Chondrocyte (in vitro differentiated cells): ENCODE measurements around the gene VWC2. TPM values are rescaled to one million over a fixed set of nuclear protein-coding genes. Genes with fewer than 3 reads are reported as not detected.
A peak's percentile ranks its signal among the peaks of the same experiment; 100 is the strongest.

Experiments used
- DNase-seq: peaks from one replicate; pipeline ENCODE4 v3.0.0; 2021; ENCODE audit warnings: mixed read lengths, low spot score
- H3K27ac Mint-ChIP-seq: one replicate; pipeline ENCODE4 v1.8.0; 2021; ENCODE audit warnings: mild to moderate bottlenecking, moderate library complexity, mixed read lengths; ENCODE audit not compliant: unreplicated experiment
- H3K27me3 Mint-ChIP-seq: 2 replicates; pipeline ENCODE4 v1.8.0; 2021; ENCODE audit warnings: low read depth, mixed read lengths
- H3K36me3 Mint-ChIP-seq: 2 replicates; pipeline ENCODE4 v1.8.0; 2021; ENCODE audit warnings: low read depth, mixed read lengths
- H3K4me1 Mint-ChIP-seq: 2 replicates; pipeline ENCODE4 v1.8.0; 2021; ENCODE audit warnings: low read depth, mild to moderate bottlenecking, mixed read lengths
- H3K4me3 Mint-ChIP-seq: one replicate; pipeline ENCODE4 v1.8.0; 2021; ENCODE audit warnings: mild to moderate bottlenecking, moderate library complexity, mixed read lengths; ENCODE audit not compliant: unreplicated experiment
- H3K9me3 Mint-ChIP-seq: 2 replicates; pipeline ENCODE4 v1.8.0; 2021; ENCODE audit warnings: low read depth, mixed read lengths
- total RNA-seq: library from RNA; stranded (reverse); gene quantifications from 3 replicates; pipeline ENCODE4 v1.2.1, GENCODE V29; 2021
- TF ChIP-seq, protein P1 (sequence below): fragments of 200-600 bp; sonication (generic); IDR thresholded peaks from 2 replicates; pipeline ENCODE4 v1.5.0; 2021; ENCODE audit warnings: antibody characterized with exemption, mild to moderate bottlenecking, moderate library complexity

Gene VWC2
- total RNA-seq, 1 donor from 2014 or later = not detected

DNA sequence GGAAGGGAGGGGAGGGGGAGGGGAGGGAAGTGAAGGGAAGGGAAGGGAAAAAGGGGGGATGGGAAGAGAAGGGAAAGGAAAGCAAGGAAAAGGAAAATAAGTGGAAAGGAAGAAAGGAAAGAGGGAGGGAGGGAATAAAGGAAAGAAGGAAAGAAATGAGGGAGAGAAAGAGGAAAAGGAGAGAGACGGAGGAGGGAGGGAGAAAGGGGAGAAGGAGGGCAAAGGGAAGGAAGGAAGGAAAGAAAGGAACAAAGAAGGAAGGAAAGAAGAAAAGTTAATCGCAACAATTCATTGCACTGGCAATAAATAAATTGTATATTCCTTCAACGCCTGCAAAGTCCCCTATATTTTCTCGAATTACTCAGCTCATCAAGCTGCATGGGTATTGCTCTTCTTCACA lies 2.6 kb upstream of the VWC2 start:
- DNase-seq = no peak
- Mint-ChIP-seq H3K27ac (no peak overlapping the region), H3K4me1 (peaks cover 13% of the 10 kb centered on the region), H3K27me3 (peaks cover 46% of the 10 kb centered on the region), H3K36me3 (no peaks in the 10 kb centered on the region), H3K9me3 (no peaks in the 10 kb centered on the region), H3K4me3 (no peak overlapping the region)
- TF ChIP-seq, protein P1, sequence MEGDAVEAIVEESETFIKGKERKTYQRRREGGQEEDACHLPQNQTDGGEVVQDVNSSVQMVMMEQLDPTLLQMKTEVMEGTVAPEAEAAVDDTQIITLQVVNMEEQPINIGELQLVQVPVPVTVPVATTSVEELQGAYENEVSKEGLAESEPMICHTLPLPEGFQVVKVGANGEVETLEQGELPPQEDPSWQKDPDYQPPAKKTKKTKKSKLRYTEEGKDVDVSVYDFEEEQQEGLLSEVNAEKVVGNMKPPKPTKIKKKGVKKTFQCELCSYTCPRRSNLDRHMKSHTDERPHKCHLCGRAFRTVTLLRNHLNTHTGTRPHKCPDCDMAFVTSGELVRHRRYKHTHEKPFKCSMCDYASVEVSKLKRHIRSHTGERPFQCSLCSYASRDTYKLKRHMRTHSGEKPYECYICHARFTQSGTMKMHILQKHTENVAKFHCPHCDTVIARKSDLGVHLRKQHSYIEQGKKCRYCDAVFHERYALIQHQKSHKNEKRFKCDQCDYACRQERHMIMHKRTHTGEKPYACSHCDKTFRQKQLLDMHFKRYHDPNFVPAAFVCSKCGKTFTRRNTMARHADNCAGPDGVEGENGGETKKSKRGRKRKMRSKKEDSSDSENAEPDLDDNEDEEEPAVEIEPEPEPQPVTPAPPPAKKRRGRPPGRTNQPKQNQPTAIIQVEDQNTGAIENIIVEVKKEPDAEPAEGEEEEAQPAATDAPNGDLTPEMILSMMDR = no peak

- DNase-seq = no peak
- peaks cover 13% of the 10 kb centered on the region for H3K4me1 Mint-ChIP-seq
- peaks cover 53% of the 10 kb centered on the region for H3K27me3 Mint-ChIP-seq
- TF ChIP-seq, protein P1 = no peak
- H3K9me3 Mint-ChIP-seq = no peaks in the 10 kb centered on the region
- no peak overlapping the region for H3K27ac Mint-ChIP-seq
- H3K4me3 Mint-ChIP-seq = no peak overlapping the region
- H3K36me3 Mint-ChIP-seq = no peaks in the 10 kb centered on the region
Measured at GRCh38 chr7:49771427-49772176, 1.8 kb upstream of the VWC2 start.

DNA sequence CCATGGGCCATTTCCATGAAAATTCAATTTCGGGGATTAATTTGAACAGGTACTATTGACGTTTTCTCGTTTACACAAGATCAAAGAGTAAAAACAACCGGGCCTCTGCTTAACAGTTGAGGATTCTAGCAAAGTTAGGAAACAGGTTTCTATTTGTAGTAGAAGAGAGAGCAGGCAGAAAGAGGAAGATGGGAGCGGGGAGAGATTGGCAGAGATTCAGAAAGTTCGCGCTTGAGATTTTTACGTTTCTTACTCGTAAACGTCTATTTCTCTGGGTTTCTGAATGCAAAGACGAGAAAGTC lies 571 bp upstream of the VWC2 start:
- DNase-seq = no peak
- Mint-ChIP-seq H3K27me3 (peaks cover 63% of the 10 kb centered on the region), H3K9me3 (no peaks in the 10 kb centered on the region), H3K4me3 (peak overlapping the region; percentile 56), H3K4me1 (peaks cover 13% of the 10 kb centered on the region), H3K27ac (no peak overlapping the region), H3K36me3 (no peaks in the 10 kb centered on the region)
- TF ChIP-seq, protein P1 = no peak

GRCh38 chr7:49773936-49774458 lies 559 bp downstream of the VWC2 start:
- Mint-ChIP-seq H3K9me3 (no peaks in the 10 kb centered on the region), H3K27me3 (peaks cover 63% of the 10 kb centered on the region), H3K4me3 (no peak overlapping the region), H3K27ac (no peak overlapping the region), H3K36me3 (no peaks in the 10 kb centered on the region), H3K4me1 (peaks cover 13% of the 10 kb centered on the region)
- no peak for DNase-seq
- TF ChIP-seq, protein P1 = no peak

- Mint-ChIP-seq H3K36me3 (no peaks in the 10 kb centered on the region), H3K4me3 (peak overlapping the region; percentile 59), H3K9me3 (no peaks in the 10 kb centered on the region), H3K4me1 (peaks cover 13% of the 10 kb centered on the region), H3K27ac (no peak overlapping the region), H3K27me3 (peaks cover 63% of the 10 kb centered on the region)
- TF ChIP-seq, protein P1 = no peak
- DNase-seq = no peak
Measured at GRCh38 chr7:49774459-49775064, 1.1 kb downstream of the VWC2 start.
